Nucleus accumbens (tissue), 56 donors: Measurements from ENCODE around the gene BMS1.
"Not testable (repeated sequence)": the region's sequence is repeated elsewhere in the genome, so short reads cannot be mapped to it uniquely, and the experiment has no call there.

ENCODE experiments used
- DNase-seq, 56 donors: peaks; one replicate each; lab custom pipeline; 2025; lab: John Stamatoyannopoulos, UW

Gene BMS1

GRCh38 chr10:42864575-42864974 is 82.0 kb downstream of the BMS1 start:
- no peak for DNase-seq

DNA sequence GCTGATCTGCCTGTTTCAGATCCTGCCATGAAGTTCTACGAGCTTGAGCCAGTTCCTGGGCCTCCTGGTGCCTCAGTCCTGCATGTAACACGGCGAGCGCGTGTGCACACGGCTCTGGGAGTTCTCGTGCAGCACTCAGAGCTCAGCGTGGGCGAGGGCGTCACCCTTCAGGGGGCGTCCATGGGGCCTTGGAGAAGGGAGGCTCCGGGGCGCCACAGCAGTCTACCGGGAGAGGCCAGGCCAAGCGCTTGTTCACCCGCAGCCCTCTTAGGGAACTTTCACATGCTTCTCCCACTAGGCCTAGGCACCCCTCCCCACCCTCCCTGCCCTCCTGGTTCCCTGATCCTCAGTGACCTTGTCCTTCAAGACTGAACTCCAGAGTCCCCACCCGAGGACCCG is 83.1 kb downstream of the BMS1 start:
- no peak for DNase-seq

DNA sequence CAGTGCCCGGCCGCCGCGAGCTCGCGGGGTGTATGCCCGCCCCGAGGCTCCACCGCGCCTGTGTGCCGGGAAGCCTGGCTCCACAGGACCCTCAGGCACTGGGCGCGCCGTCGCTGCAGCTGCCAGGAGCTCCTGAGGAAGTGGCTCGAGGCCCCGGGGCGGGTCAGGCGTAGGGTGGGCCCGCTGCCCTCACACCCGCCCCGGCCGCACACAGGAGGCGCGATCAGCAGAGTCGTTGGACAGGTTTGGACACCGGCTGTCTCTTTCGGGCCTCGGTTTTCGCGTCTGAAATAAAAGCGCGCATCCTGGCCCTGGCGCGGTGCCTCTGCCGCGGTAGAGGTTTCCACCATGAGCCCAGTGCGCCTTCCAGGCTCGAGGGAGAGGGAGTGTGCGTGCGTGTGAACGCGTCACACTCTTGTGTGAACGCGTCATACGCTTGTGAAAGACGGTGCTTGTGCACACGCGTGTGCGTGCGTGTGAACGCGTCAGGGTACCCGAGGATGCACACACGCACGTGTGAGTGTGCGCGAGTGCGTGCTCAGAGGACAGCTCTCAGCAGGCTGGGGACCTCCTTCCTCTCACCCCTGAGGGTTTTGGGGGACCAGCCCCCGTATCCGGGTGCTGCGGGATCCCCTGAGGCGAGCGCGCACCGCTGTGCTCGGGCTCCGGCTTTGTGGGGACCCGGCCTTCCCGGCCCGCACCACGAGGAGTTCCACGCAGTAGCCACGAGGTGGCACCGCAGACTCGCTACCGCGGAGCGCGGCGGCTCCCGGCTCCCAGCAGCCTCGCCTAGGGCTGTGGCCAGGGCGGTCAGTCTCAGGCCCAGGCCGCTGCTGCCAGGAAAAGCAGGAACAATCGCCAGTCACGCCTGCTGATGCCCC is 83.8 kb downstream of the BMS1 start:
- DNase-seq: peak in 50 of 56 donors; percentile 19 to 84 (median 58)

DNA sequence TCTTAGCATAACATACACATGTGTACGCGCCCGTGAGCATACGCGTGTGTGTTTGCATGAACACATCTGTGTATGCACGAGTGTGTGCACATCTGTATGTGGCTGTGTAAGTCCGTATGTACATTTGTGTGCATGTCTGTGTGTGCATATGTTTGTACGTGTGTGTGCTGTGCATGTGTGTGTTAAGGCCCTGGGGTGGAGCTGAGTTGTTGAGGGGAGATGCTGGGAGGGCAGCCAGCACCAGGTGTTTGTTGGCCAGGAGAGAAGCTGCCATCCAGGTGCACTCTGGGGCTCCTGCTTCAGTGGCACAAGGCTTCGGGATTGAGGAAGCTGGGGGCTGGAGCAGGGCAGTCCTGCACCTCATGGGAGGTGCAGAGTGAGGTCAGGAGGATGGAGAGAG is 85.0 kb downstream of the BMS1 start:
- DNase-seq: no peak

DNA sequence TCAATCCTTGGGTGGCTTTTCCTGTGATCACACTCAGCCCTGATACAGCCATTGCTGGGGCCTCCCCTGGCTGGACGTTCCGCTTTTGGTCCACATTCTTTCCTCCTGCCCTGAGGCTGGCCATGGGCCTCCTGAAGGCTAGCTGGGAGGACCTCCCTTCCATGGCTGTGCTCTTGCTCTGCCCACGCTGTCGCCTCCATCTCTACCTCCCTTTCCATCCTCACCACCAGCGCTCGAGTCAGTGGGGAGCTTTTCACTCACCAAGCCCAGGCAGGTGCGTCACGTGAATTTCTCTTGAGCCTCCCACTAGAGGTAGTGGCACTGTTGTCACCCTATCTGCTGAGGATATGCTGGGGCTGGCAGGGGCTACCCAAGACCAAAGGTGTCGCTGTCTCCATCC is 85.9 kb downstream of the BMS1 start:
- no peak for DNase-seq

GRCh38 chr10:42869977-42870350 is 87.4 kb downstream of the BMS1 start:
- DNase-seq: no peak

- DNase-seq: not testable (repeated sequence)
Observed at GRCh38 chr10:42871138-42871641, 88.6 kb downstream of the BMS1 start.

DNA sequence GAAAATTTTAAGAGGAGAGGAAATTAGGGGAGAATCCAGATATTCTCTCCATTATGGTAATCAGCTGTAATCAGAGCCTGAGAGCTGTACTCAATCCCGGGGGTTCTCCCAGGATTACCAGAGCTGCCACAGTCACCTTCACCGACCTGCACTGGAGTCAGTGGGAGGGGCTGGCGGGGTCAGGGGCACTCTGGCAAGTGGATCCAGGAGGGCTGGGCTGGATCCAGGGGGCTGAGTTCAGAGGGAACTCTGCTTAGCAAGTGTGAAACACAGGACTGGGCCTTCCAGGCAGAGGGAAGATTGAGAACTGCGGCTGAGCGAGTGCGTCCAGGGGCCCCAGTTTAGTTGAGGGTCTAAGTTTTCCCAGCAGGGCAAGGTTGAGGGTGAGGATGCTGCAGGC is 89.2 kb downstream of the BMS1 start:
- DNase-seq: no peak

GRCh38 chr10:42872865-42873435 is 90.4 kb downstream of the BMS1 start:
- DNase-seq: no peak

DNA sequence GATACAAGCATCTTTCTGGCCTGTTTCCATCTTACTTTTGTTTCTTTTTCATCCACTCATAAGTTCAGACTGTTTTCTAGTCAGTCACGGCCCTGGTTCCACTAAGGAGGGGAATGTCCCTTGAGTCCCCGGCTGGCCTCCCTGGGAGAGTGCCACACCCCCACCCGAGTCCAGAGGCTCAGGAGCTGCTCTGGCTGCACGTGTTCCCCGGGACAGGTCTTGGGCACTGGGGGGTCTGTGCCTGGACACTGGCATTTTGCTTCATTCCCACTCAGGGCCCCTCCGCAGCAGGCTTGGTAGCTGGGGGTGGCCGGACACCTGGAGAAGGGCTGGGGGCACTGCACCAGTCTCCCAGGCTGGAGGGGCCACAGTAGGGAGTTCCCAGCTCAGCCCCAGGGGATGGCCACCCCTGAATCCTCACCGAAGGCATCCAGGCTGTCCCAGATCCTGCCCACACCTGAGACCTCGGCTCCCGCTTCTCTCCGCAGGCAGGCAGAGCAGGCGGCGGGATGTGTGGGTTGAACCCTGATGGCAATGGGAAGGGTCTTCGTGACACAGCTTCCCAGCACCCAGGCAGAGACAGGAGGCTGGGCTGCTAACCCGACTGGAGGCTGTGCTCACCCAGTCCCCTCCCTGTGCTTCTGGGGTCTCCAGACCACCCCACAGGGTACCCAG is 92.3 kb downstream of the BMS1 start:
- DNase-seq: no peak

DNA sequence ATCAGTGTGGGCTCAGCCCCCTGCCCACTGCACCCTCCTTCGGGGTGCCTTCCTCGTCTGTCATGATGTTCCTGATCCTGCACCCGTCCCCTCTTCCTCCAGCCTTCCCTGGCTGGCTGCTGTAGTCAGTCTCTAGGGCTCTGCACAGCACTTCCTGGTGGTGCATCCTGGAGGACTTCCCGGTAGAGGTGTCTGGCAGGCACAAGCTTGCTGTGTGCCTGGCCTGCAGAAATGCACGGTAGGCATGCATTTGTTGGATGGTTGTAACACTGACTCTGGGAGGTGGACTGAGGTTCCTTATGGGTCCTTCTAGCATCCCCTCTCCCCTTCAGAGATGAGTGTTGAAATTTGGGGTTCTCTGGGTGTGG is 92.8 kb downstream of the BMS1 start:
- DNase-seq: no peak

GRCh38 chr10:42875798-42876341 is 93.3 kb downstream of the BMS1 start:
- peak in 4 of 56 donors; percentile 6 to 48 (median 15) for DNase-seq

GRCh38 chr10:42876476-42876875 is 93.9 kb downstream of the BMS1 start:
- no peak for DNase-seq

DNA sequence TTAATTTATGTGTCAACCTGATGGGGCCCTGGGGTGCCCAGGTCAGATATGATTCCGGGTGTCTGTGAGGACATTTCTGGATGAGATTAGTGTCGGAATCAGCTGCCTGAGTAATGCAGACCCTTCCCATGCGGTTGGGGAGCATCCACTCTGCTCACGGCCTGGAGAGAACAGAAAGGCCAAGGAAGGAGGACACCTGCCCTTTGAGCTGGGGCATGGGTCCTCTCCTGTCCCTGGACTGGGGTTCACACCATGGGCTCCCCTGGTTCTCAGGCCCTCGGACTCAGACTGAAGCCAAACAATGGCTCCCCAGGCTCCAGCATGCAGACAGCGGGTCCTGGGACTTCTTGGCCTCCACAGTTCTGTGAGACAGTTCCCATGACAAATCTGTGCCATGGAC is 94.3 kb downstream of the BMS1 start:
- DNase-seq: no peak

DNA sequence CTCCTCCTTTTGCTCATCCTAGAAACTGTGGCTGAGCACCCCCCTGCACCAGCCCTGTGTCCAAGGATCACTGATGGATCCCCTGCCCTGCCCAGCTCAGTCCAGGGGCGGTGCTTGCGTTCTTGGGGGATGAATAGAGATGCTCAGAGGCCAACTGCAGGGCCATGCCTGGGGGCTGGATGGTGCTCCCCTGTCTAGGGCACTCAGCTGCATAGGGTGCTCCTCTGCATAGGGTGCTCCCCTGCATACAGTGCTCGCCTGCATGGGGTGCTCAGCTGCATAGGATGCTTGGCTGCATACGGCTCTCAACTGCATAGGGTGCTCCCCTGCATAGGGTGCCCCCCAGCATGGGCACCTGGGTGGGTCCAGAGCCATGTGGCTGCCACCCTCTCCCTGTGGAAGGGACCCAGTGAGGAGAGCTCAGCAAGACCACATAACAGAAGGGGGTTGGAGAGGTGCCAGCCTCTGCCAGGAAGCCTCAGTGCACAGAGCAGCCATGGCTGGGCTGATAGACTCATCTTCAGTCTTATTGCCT is 95.0 kb downstream of the BMS1 start:
- DNase-seq: no peak

DNA sequence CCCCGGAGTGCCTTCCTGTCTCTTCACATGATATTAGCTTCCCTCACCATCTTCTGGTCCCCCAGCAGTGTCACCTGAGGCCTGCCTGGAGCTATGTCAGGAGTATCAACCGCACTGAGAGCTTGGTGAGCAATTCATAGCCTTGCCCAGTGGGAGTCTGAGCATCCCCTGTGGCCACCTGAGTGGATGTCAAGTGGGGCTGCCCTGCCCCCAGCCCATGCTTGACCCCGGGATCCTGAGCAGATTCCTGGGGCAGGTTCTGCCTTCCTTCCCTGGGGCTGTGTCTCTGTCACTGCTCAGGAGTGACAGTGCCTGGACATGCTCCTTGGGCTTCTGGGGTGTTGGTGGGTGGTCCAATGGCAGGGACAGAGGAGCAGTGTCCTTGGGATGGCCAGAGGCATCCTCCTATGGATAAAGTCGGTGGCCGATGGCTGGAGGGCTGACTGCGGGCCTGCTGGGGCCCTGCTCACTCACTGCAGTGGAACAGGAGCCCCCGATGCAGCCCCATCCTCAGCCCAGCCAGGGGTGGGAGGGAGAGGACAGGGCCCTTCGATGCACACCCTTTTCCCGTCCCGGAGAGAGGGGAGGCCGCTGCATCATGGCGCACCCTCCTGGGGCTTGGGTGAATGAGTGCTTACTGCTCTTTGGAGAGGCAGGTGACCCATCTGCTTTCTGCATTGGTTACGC is 95.7 kb downstream of the BMS1 start:
- no peak for DNase-seq

DNA sequence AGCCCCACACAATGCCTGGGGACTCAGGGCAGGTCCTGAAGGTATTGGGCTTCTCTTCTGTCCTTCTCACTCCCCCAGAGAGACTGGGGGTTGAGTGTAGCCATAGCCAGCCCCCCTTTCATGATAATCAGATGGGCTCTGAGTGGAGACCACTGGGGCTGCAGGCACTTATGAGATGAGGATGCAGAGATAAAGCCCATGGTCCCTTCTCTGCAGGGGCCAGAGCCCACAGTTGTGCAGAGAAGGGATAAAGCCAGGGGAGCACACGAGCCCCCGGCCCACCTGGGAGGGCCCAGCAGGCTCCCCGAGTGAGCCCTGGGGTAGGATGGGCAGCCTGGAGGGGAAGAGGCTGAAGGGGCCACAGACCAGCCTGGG is 96.2 kb downstream of the BMS1 start:
- no peak for DNase-seq

- DNase-seq: no peak
Observed at GRCh38 chr10:42879380-42880254, 97.0 kb downstream of the BMS1 start.

- DNase-seq: no peak
Observed at GRCh38 chr10:42880255-42880620, 97.6 kb downstream of the BMS1 start.

DNA sequence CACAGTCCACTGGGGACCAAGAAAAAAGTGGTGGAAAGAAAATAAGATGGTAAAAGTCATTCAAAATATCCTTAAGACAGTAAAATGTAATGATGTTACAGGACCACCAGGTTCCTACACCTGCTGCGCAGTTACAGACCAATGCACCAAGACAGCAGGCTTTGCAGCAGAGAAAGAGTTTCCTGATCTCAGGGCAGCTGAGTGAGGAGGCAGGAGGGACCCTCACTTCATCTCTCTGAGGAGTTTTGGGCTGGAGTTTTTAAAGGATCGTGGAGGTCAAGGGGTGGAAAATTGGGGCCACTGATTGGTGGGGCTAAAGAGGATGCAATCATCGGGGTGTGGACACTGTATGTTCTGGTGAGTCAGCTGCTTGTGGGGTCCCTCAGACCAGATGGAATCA is 100.0 kb downstream of the BMS1 start:
- no peak for DNase-seq
